OCI-LY7 (cell line): ENCODE measurements around the gene TAMALIN.

Experiments used
- CTCF ChIP-seq: fragments of 200-600 bp; sonication (generic); conservative IDR thresholded peaks from 2 replicates; pipeline ENCODE4 v1.5.1; 2014; ENCODE audit warnings: mild to moderate bottlenecking, antibody characterized with exemption, low read length, moderate library complexity, mixed read lengths
- EZH2phosphoT487 ChIP-seq: fragments of 200-600 bp; sonication (generic); IDR thresholded peaks from 2 replicates; pipeline ENCODE4 v1.6.1; 2018; ENCODE audit warnings: low read depth, borderline replicate concordance, mild to moderate bottlenecking, mixed run types, antibody characterized with exemption, low read length, moderate library complexity, mixed read lengths

GRCh38 chr12:51994959-51995358, 11.8 kb upstream of the TAMALIN start:
- TF ChIP-seq CTCF (no peak), EZH2phosphoT487 (no peak)
